B cell (primary cell): Measurements from ENCODE around the gene VPS33A. TPM values are rescaled to one million over a fixed set of nuclear protein-coding genes. Genes with fewer than 3 reads are reported as not detected.

Source experiments
- ATAC-seq: fragments of 200-7000 bp; cut with Tn5 transposase; one replicate; pipeline ENCODE4 v1.10.0; 2021; ENCODE audit warnings: low read depth, mild to moderate bottlenecking, moderate number of reproducible peaks, moderate library complexity
- CTCF ChIA-PET: fragments of 350-600 bp; sonication (Branson Sonifier 250); formaldehyde crosslinking; loops from one replicate; lab custom pipeline; 2021; ENCODE audit warnings: antibody characterized with exemption, inconsistent platforms; lab: Charles Lee
- POLR2A ChIA-PET: fragments of 350-600 bp; sonication (Branson Sonifier 250); formaldehyde crosslinking; loops from one replicate; lab custom pipeline; 2021; ENCODE audit warnings: antibody characterized with exemption; lab: Charles Lee
- DNase-seq: peaks from one replicate; pipeline ENCODE4 v3.0.0; 2013
- H2AFZ ChIP-seq: 2 replicates; pipeline ENCODE4 v1.6.1; 2012; ENCODE audit warnings: mild to moderate bottlenecking, low read depth, low read length; ENCODE audit not compliant: insufficient read depth, poor library complexity, severe bottlenecking
- H3K27ac ChIP-seq, 2 donors: 1 replicate in 1 of 2; 2 replicates in 1 of 2; pipeline ENCODE4 v1.5.1; 2012 to 2013; ENCODE audit warnings: low read length in 2 of 2, mild to moderate bottlenecking in 2 of 2, moderate library complexity in 1 of 2
- H3K27me3 ChIP-seq, 4 experiments: fragments of 200-600 bp in 1 of 4; sonication (generic) in 1 of 4; replicated peaks in 1 of 4; 1 replicate in 2 of 4; 2 replicates in 2 of 4; pipeline versions ENCODE4 v1.6.1 to v1.7.0; 2013 to 2016; ENCODE audit warnings: low read length in 3 of 4, mild to moderate bottlenecking in 2 of 4, mixed read lengths in 1 of 4, moderate library complexity in 1 of 4; ENCODE audit not compliant: insufficient read depth in 4 of 4, control insufficient read depth in 3 of 4; ENCODE audit errors: control extremely low read depth in 1 of 4
- H3K36me3 ChIP-seq, 2 experiments: replicated peaks in 1 of 2; 1 replicate in 1 of 2; 2 replicates in 1 of 2; pipeline versions ENCODE4 v1.6.1 to v1.7.1; 2013; ENCODE audit warnings: low read length in 1 of 2; ENCODE audit not compliant: insufficient read depth in 2 of 2, control insufficient read depth in 1 of 2; ENCODE audit errors: control extremely low read depth in 1 of 2, extremely low read depth in 1 of 2
- H3K4me1 ChIP-seq, 2 donors: fragments of 200-600 bp in 1 of 2; sonication (generic) in 1 of 2; 1 replicate in 1 of 2; 2 replicates in 1 of 2; pipeline versions ENCODE4 v1.5.1 to v1.6.1; 2013 to 2017; ENCODE audit warnings: low read length in 2 of 2; ENCODE audit not compliant: control insufficient read depth in 2 of 2, insufficient read depth in 2 of 2
- H3K4me2 ChIP-seq: replicated peaks from 2 replicates; pipeline ENCODE3; 2012; ENCODE audit warnings: mild to moderate bottlenecking, low read depth, low read length; ENCODE audit not compliant: poor library complexity, severe bottlenecking
- H3K4me3 ChIP-seq, 5 experiments: fragments of 200-600 bp in 1 of 5; sonication (generic) in 1 of 5; 1 replicate in 3 of 5; 2 replicates in 2 of 5; pipeline versions ENCODE4 v1.5.1 to v1.7.0; 2011 to 2016; ENCODE audit warnings: low read length in 4 of 5, mild to moderate bottlenecking in 4 of 5, low read depth in 2 of 5, control low read depth in 1 of 5, moderate library complexity in 1 of 5; ENCODE audit not compliant: insufficient read depth in 1 of 5; ENCODE audit errors: control extremely low read depth in 1 of 5, extremely low read depth in 1 of 5
- H3K79me2 ChIP-seq: fragments of 200-600 bp; sonication (generic); one replicate; pipeline ENCODE4 v1.6.0; 2016; ENCODE audit warnings: low read length; ENCODE audit not compliant: control insufficient read depth, insufficient read depth
- H3K9ac ChIP-seq: fragments of 200-600 bp; sonication (generic); 2 replicates; pipeline ENCODE4 v1.6.1; 2017; ENCODE audit warnings: mild to moderate bottlenecking, low read length, moderate library complexity
- H3K9me3 ChIP-seq, 3 donors: one replicate each; pipeline versions ENCODE4 v1.6.1 to v1.7.1; 2013; ENCODE audit warnings: low read length in 2 of 3; ENCODE audit not compliant: control insufficient read depth in 2 of 3, insufficient read depth in 1 of 3; ENCODE audit errors: control extremely low read depth in 1 of 3
- H4K20me1 ChIP-seq: 2 replicates; pipeline ENCODE4 v1.6.0; 2012; ENCODE audit warnings: mild to moderate bottlenecking, low read length; ENCODE audit not compliant: insufficient read depth, control insufficient read depth, poor library complexity, severe bottlenecking
- H3K27ac Mint-ChIP-seq: one replicate; pipeline ENCODE4 v1.8.0; 2021; ENCODE audit warnings: mixed read lengths
- H3K27me3 Mint-ChIP-seq: one replicate; pipeline ENCODE4 v1.8.0; 2021; ENCODE audit warnings: mixed read lengths
- H3K4me1 Mint-ChIP-seq: one replicate; pipeline ENCODE4 v1.8.0; 2021; ENCODE audit warnings: mixed read lengths
- H3K4me3 Mint-ChIP-seq: one replicate; pipeline ENCODE4 v1.8.0; 2021; ENCODE audit warnings: mixed read lengths
- H3K9me3 Mint-ChIP-seq: one replicate; pipeline ENCODE4 v1.8.0; 2022; ENCODE audit warnings: mixed read lengths; ENCODE audit not compliant: insufficient read depth
- CTCF ChIP-seq: fragments of 200-600 bp; IDR thresholded peaks from one replicate; pipeline ENCODE4 v1.8.0; 2022; ENCODE audit warnings: antibody characterized with exemption, mild to moderate bottlenecking
- EZH2 ChIP-seq: IDR thresholded peaks from 2 replicates; pipeline ENCODE4 v1.6.1; 2012; ENCODE audit warnings: borderline replicate concordance, low read depth, mild to moderate bottlenecking, moderate library complexity, low read length; ENCODE audit not compliant: insufficient read depth, poor library complexity, severe bottlenecking
- WGBS: methylation state at CpG from one replicate; pipeline ENCODE4 v1.1.5; 2013; ENCODE audit warnings: missing lambda C conversion rate; ENCODE audit not compliant: insufficient coverage; 5-methylcytosine and 5-hydroxymethylcytosine counted together
- intact Hi-C: fragments of 100-400 bp; cut with micrococcal nuclease; formaldehyde crosslinking; loops from one replicate; pipeline ENCODE4 v1.10.0; 2022
- polyA plus RNA-seq: library from polyadenylated mRNA; depleted of rRNA; stranded (reverse); fragments of >200 nt; gene quantifications from 2 replicates; pipeline ENCODE4 v1.2.3, GENCODE V29; 2012
- total RNA-seq, 2 donors: library from RNA; stranded (reverse); fragments of 120-200 nt in 1 of 2; gene quantifications; 1 replicate in 1 of 2; 2 replicates in 1 of 2; pipeline versions ENCODE4 v1.2.3 to v1.2.4, GENCODE V29; 2013 to 2022

Gene VPS33A
- total and polyA plus RNA-seq, 2 donors (not counting 1 experiment from before 2014, with no cell fraction given) = 11.1 to 34.9 TPM

- Mint-ChIP-seq H3K27me3 (peaks cover 4% of the 10 kb centered on the region), H3K27ac (peak overlapping the region; percentile 72), H3K4me1 (peaks cover 18% of the 10 kb centered on the region), H3K9me3 (no peaks in the 10 kb centered on the region), H3K4me3 (peak overlapping the region; percentile 76)
- Histone ChIP-seq H3K36me3 (no peaks in the 10 kb centered on the region), H3K27me3 (peaks cover 0 to 3% (median 0%) of the 10 kb centered on the region in 4 experiments), H3K4me1 (peaks cover 15 to 22% of the 10 kb centered on the region in 2 donors), H3K9me3 (peaks cover 0 to 6% (median 0%) of the 10 kb centered on the region in 3 donors), H3K79me2 (no peaks in the 10 kb centered on the region), H2AFZ (peak overlapping the region; percentile 34), H3K9ac (no peak overlapping the region), H4K20me1 (no peaks in the 10 kb centered on the region), H3K4me2 (peak overlapping the region; percentile 61), H3K4me3 (no peak overlapping the region), H3K27ac (no peak overlapping the region)
- 28% methylated on average over 10 of the region's 18 CpGs for WGBS
- POLR2A ChIA-PET = no interaction called here
- intact Hi-C loops = no loop called here
- ATAC-seq = peak; percentile 63
- peak; percentile 54 for DNase-seq
- CTCF ChIA-PET = no interaction called here
- TF ChIP-seq CTCF (no peak), EZH2 (no peak)
Measured at GRCh38 chr12:122184517-122184916, 81.8 kb downstream of the VPS33A start.

- WGBS = 81% methylated on average over 9 of the region's 10 CpGs
- intact Hi-C loops = no loop called here
- Mint-ChIP-seq H3K27ac (no peak overlapping the region), H3K27me3 (peaks cover 13% of the 10 kb centered on the region), H3K9me3 (no peaks in the 10 kb centered on the region), H3K4me1 (peaks cover 18% of the 10 kb centered on the region), H3K4me3 (peak overlapping the region; percentile 89)
- H3K4me1 ChIP-seq = peaks cover 15 to 22% of the 10 kb centered on the region in 2 donors
- TF ChIP-seq EZH2 (no peak), CTCF (no peak)
- H3K27ac ChIP-seq = no peak overlapping the region
- peak overlapping the region in 3 of 5 experiments; percentile 52 to 62 (median 62) for H3K4me3 ChIP-seq
- H3K27me3 ChIP-seq = peaks cover 0 to 3% (median 0%) of the 10 kb centered on the region in 4 experiments
- H3K9ac ChIP-seq = peak overlapping the region; percentile 68
- no peaks in the 10 kb centered on the region for H3K36me3 ChIP-seq
- H4K20me1 ChIP-seq = no peaks in the 10 kb centered on the region
- DNase-seq (no peak), ATAC-seq (no peak)
- H3K9me3 ChIP-seq = peaks cover 0 to 6% (median 0%) of the 10 kb centered on the region in 3 donors
- ChIA-PET POLR2A (interaction anchor here (1.3 kb wide), 1 partner anchor 42 kb away, joined by 3 read pairs; the partner anchor contains the start of gene DIABLO), CTCF (no interaction called here)
- no peaks in the 10 kb centered on the region for H3K79me2 ChIP-seq
- peak overlapping the region; percentile 75 for H2AFZ ChIP-seq
- H3K4me2 ChIP-seq = peak overlapping the region; percentile 95
Measured at GRCh38 chr12:122183588-122183940, 82.7 kb downstream of the VPS33A start.
